HepG2 (cell line): ENCODE results near the gene VAMP8. TPM values are rescaled to one million over a fixed set of nuclear protein-coding genes. Genes with fewer than 3 reads are reported as not detected.

ENCODE experiments used
- ARNT2 ChIP-seq: sonication (generic); formaldehyde crosslinking; IDR thresholded peaks from 2 replicates; pipeline ENCODE4 v1.8.0; 2022; ENCODE audit warnings: mild to moderate bottlenecking, low read depth, missing genetic modification reagents, moderate library complexity
- CREB1 ChIP-seq, 2 experiments: fragments of 450-650 bp in 1 of 2; IDR thresholded peaks; 2 replicates each; pipeline ENCODE4 v1.6.1; 2016 to 2017; ENCODE audit warnings: control low read depth in 1 of 2, mild to moderate bottlenecking in 1 of 2, missing compliant biosample characterization in 1 of 2, missing genetic modification characterization in 1 of 2
- DZIP1 ChIP-seq: sonication (generic); formaldehyde crosslinking; IDR thresholded peaks from 2 replicates; pipeline ENCODE4 v1.5.0; 2020; ENCODE audit warnings: mild to moderate bottlenecking, missing genetic modification reagents
- HINFP ChIP-seq: sonication (generic); formaldehyde crosslinking; IDR thresholded peaks from 2 replicates; pipeline ENCODE4 v1.4.0; 2020; ENCODE audit warnings: low read depth, mild to moderate bottlenecking, missing genetic modification reagents
- KIAA2018 ChIP-seq: sonication (generic); formaldehyde crosslinking; IDR thresholded peaks from 2 replicates; pipeline ENCODE4 v1.5.0; 2020; ENCODE audit warnings: mild to moderate bottlenecking, missing genetic modification reagents, borderline replicate concordance
- NFYC ChIP-seq: IDR thresholded peaks from 2 replicates; pipeline ENCODE4 v1.6.1; 2016; ENCODE audit warnings: missing genetic modification reagents, missing compliant biosample characterization
- SNAI1 ChIP-seq: sonication (generic); formaldehyde crosslinking; IDR thresholded peaks from 2 replicates; pipeline ENCODE4 v1.5.0; 2020; ENCODE audit warnings: mild to moderate bottlenecking, missing genetic modification reagents, borderline replicate concordance
- SP4 ChIP-seq: sonication (generic); formaldehyde crosslinking; IDR thresholded peaks from 2 replicates; pipeline ENCODE4 v1.8.1; 2023; ENCODE audit warnings: mild to moderate bottlenecking, missing genetic modification reagents
- ZNF17 ChIP-seq: sonication (generic); formaldehyde crosslinking; IDR thresholded peaks from 2 replicates; pipeline ENCODE4 v1.5.0; 2020; ENCODE audit warnings: mild to moderate bottlenecking, missing genetic modification reagents
- ZNF180 ChIP-seq: sonication (generic); formaldehyde crosslinking; IDR thresholded peaks from 2 replicates; pipeline ENCODE4 v1.4.0; 2020; ENCODE audit warnings: low read depth, missing genetic modification reagents, borderline replicate concordance
- ZNF230 ChIP-seq: sonication (generic); formaldehyde crosslinking; IDR thresholded peaks from 2 replicates; pipeline ENCODE4 v1.4.0; 2020; ENCODE audit warnings: mild to moderate bottlenecking, missing genetic modification reagents
- ZNF556 ChIP-seq: sonication (generic); formaldehyde crosslinking; IDR thresholded peaks from 2 replicates; pipeline ENCODE4 v1.4.0; 2020; ENCODE audit warnings: mild to moderate bottlenecking, missing genetic modification reagents, borderline replicate concordance
- ZNF747 ChIP-seq: sonication (generic); formaldehyde crosslinking; IDR thresholded peaks from 2 replicates; pipeline ENCODE4 v1.8.1; 2023; ENCODE audit warnings: missing genetic modification reagents, mild to moderate bottlenecking, borderline replicate concordance
- ZSCAN31 ChIP-seq: sonication (generic); formaldehyde crosslinking; IDR thresholded peaks from 2 replicates; pipeline ENCODE4 v1.5.0; 2020; ENCODE audit warnings: low read depth, mild to moderate bottlenecking, missing genetic modification reagents
- polyA plus RNA-seq, 8 experiments: library from polyadenylated mRNA; depleted of rRNA in 3 of 8; stranded (reverse) in 7 of 8; unstranded in 1 of 8; fragments of >200 nt; fragmentation: Illumina TruSeq in 4 of 8; extraction: Trizol in 4 of 8; gene quantifications; 2 replicates each; pipeline versions ENCODE4 v1.2.1 to v1.2.3, GENCODE V29; 2011 to 2016; ENCODE audit warnings: low read depth in 4 of 8, missing spikeins in 1 of 8, mixed read lengths in 1 of 8; ENCODE audit not compliant: insufficient read depth in 1 of 8
- total RNA-seq, 5 experiments: library from RNA; depleted of rRNA; stranded (reverse); fragments of >200 nt; fragmentation: Illumina TruSeq; extraction: Trizol; gene quantifications; 2 replicates each; pipeline ENCODE4 v1.2.3, GENCODE V29; 2016; ENCODE audit warnings: low read depth in 1 of 5

VAMP8 gene
- total and polyA plus RNA-seq, 2 of the 13 experiments (the other 11 are each of a cell fraction or from before 2014, with no cell fraction given): 83.3 to 157 TPM

GRCh38 chr2:85589982-85590791 is 12.8 kb downstream of the VAMP8 start (continued):
- no peak; the same call in 1 of the 2 replicates for TF ChIP-seq HINFP
- 0 out of 2 replicates have a peak, but pooled peaks have one; percentile 20 for TF ChIP-seq ARNT2
- TF ChIP-seq SNAI1 (CRISPR knock-in tag): no peak
- no peak for TF ChIP-seq ZNF747 (CRISPR knock-in tag)
- TF ChIP-seq ZNF230 (CRISPR knock-in tag): no peak
- TF ChIP-seq ZNF556 (CRISPR knock-in tag): peak; percentile 71; the same call in 1 of the 2 replicates
- TF ChIP-seq DZIP1: no peak
- TF ChIP-seq SP4 (CRISPR knock-in tag): 0 out of 2 replicates have a peak, but pooled peaks have one; percentile 49
- no peak for TF ChIP-seq KIAA2018 (CRISPR knock-in tag)
- no peak for TF ChIP-seq ZNF17 (CRISPR knock-in tag)
- TF ChIP-seq NFYC (CRISPR knock-in tag): no peak
- TF ChIP-seq CREB1 (IDR thresholded peaks at IDR 0.05): no peak
- TF ChIP-seq CREB1 (CRISPR knock-in tag; IDR thresholded peaks at IDR 0.05): peak; percentile 35; the same call in 1 of the 2 replicates
- TF ChIP-seq ZNF180 (CRISPR knock-in tag): no peak
- no peak for TF ChIP-seq ZSCAN31 (CRISPR knock-in tag)
